ENCODE data around the gene BACH1. TPM values are rescaled to one million over a fixed set of nuclear protein-coding genes. Genes with fewer than 3 reads are reported as not detected.

BACH1 gene
- polyA plus RNA-seq, 1 of the 3 experiments (the other 2 are of a cell fraction), result 18.1 TPM

- TF ChIP-seq NFIC (IDR thresholded peaks at IDR 0.05; ENCODE audit: borderline replicate concordance), result no peak
Observed at GRCh38 chr21:29386803-29387202, 88.1 kb downstream of the BACH1 start (continued).

- H3K4me1 ChIP-seq (ENCODE audit: control insufficient read depth in 1 of 2, insufficient read depth in 2 of 2, low read depth in 1 of 2, low read length in 1 of 2), result no peaks in the 10 kb centered on the region; a peak in 1 of 4 replicates
- H3K36me3 ChIP-seq (replicated peaks in 1 of 2; ENCODE audit: control insufficient read depth in 1 of 2, insufficient read depth in 2 of 2, low read length in 1 of 2), result peaks cover 0 to 9% of the 10 kb centered on the region in 2 experiments
- CTCF ChIA-PET, result no interaction called here
- 93% methylated on average over 5 of the region's 5 CpGs for WGBS (ENCODE audit: low lambda C conversion rate)
- H3K27ac ChIP-seq (ENCODE audit: low read depth in 2 of 2, low read length in 1 of 2), result no peak overlapping the region
- no peak overlapping the region for H3K4me2 ChIP-seq
- peaks cover 1% of the 10 kb centered on the region for H3F3A ChIP-seq (replicated peaks; ENCODE audit: insufficient read depth)
- POLR2A ChIA-PET, result no interaction called here
- no peaks in the 10 kb centered on the region for H3K79me2 ChIP-seq (ENCODE audit: insufficient read depth)
- no peak overlapping the region for H3K4me3 ChIP-seq (ENCODE audit: low read depth in 2 of 2, low read length in 1 of 2)
- no peaks in the 10 kb centered on the region for H3K9me3 ChIP-seq
- TF ChIP-seq RXRA (IDR thresholded peaks at IDR 0.05; ENCODE audit: borderline replicate concordance, low read depth), result no peak
- TF ChIP-seq SIN3A (IDR thresholded peaks at IDR 0.05; ENCODE audit: borderline replicate concordance, low read depth, low read length), result no peak
- TF ChIP-seq GATA2 (CRISPR knock-in tag; IDR thresholded peaks at IDR 0.05), result no peak
- no peak for TF ChIP-seq GABPA (IDR thresholded peaks at IDR 0.05; ENCODE audit: low read depth)
- H4K20me1 ChIP-seq (ENCODE audit: insufficient read depth), result no peaks in the 10 kb centered on the region
- no peak overlapping the region for H2AFZ ChIP-seq (ENCODE audit: low read depth)
- no peak for DNase-seq
- no peak overlapping the region for H3K9ac ChIP-seq
- H3K27me3 ChIP-seq (ENCODE audit: insufficient read depth), result no peaks in the 10 kb centered on the region
- no peaks in the 10 kb centered on the region for H3K9me2 ChIP-seq
Observed at GRCh38 chr21:29387598-29387997, 88.9 kb downstream of the BACH1 start.

DNA sequence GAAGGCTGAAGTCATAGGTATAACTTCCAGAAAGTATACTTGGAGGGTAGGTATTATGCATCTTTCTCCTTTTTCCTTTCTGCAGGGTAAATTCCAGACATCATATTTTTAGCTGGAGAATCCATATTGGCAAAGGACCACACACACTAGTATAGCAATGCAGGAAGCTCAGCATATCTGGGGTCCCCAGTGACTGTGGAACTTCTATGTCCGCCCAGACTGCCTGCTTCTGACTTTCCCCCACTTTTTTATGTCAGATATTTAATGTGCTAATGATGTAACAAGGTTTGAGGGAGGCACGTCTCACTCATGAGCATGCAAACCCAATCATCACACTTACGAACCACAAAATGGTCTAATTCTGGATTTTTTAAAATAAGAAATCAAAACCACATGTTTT, 90.4 kb downstream of the BACH1 start:
- Histone ChIP-seq H3K36me3 (replicated peaks in 1 of 2; ENCODE audit: control insufficient read depth in 1 of 2, insufficient read depth in 2 of 2, low read length in 1 of 2) (peaks cover 0 to 9% of the 10 kb centered on the region in 2 experiments), H3K9ac (no peak overlapping the region), H3K4me1 (ENCODE audit: control insufficient read depth in 1 of 2, insufficient read depth in 2 of 2, low read depth in 1 of 2, low read length in 1 of 2) (no peaks in the 10 kb centered on the region; a peak in 1 of 4 replicates), H3K27me3 (ENCODE audit: insufficient read depth) (no peaks in the 10 kb centered on the region), H4K20me1 (ENCODE audit: insufficient read depth) (no peaks in the 10 kb centered on the region), H3K9me3 (0 out of 2 replicates have a peak, but pooled peaks cover 5% of the 10 kb centered on the region), H3F3A (replicated peaks; ENCODE audit: insufficient read depth) (no peaks in the 10 kb centered on the region), H2AFZ (ENCODE audit: low read depth) (no peak overlapping the region), H3K9me2 (no peaks in the 10 kb centered on the region), H3K4me2 (no peak overlapping the region), H3K79me2 (ENCODE audit: insufficient read depth) (no peaks in the 10 kb centered on the region), H3K27ac (ENCODE audit: low read depth in 2 of 2, low read length in 1 of 2) (no peak overlapping the region), H3K4me3 (ENCODE audit: low read depth in 2 of 2, low read length in 1 of 2) (no peak overlapping the region)
- DNase-seq, result no peak
- WGBS (ENCODE audit: low lambda C conversion rate), result 85% methylated on average over 3 of the region's 3 CpGs
- ChIA-PET CTCF (interaction anchor here (0.8 kb wide), 1 partner anchor 225 kb away, joined by 4 read pairs; no protein-coding TSS in a partner anchor), POLR2A (no interaction called here)
- TF ChIP-seq RXRA (IDR thresholded peaks at IDR 0.05; ENCODE audit: borderline replicate concordance, low read depth) (no peak), NRF1 (IDR thresholded peaks at IDR 0.05; ENCODE audit: low read depth, low read length) (no peak), TEAD4 (IDR thresholded peaks at IDR 0.05; ENCODE audit: borderline replicate concordance, insufficient read depth) (no peak), CTCF (IDR thresholded peaks at IDR 0.05) (no peak), PBX3 (IDR thresholded peaks at IDR 0.05) (no peak), TCF12 (IDR thresholded peaks at IDR 0.05) (no peak), YY1 (IDR thresholded peaks at IDR 0.05; ENCODE audit: low read depth) (no peak), TAF1 (IDR thresholded peaks at IDR 0.05; ENCODE audit: borderline replicate concordance, low read depth, low read length) (no peak), REST (IDR thresholded peaks at IDR 0.05; ENCODE audit: low read depth, low read length) (no peak), RCOR1 (IDR thresholded peaks at IDR 0.05; ENCODE audit: low read length) (no peak), MXI1 (IDR thresholded peaks at IDR 0.05; ENCODE audit: low read depth, low read length) (no peak), ZBTB33 (IDR thresholded peaks at IDR 0.05; ENCODE audit: borderline replicate concordance, low read depth) (no peak), EZH2phosphoT487 (IDR thresholded peaks at IDR 0.05; ENCODE audit: borderline replicate concordance, low read depth) (no peak), RAD21 (IDR thresholded peaks at IDR 0.05; ENCODE audit: low read length) (no peak), GATA2 (CRISPR knock-in tag; IDR thresholded peaks at IDR 0.05) (no peak)
